HG02884 (cell line): ENCODE results near the gene KNOP1.
"Not testable (repeated sequence)": the region's sequence is repeated elsewhere in the genome, so short reads cannot be mapped to it uniquely, and the experiment has no call there.

Experiments used
- ATAC-seq: cut with Tn5 transposase; IDR thresholded peaks from one replicate; pipeline ENCODE4 v1.9.1; 2021; ENCODE audit warnings: mild to moderate bottlenecking, moderate library complexity; ENCODE audit not compliant: unreplicated experiment

Gene KNOP1

GRCh38 chr16:19687279-19687678, 30.7 kb downstream of the KNOP1 start:
- ATAC-seq = no peak

GRCh38 chr16:19685176-19685575, 32.9 kb downstream of the KNOP1 start:
- ATAC-seq = no peak

- ATAC-seq = no peak
These were observed 34.4 kb downstream of the KNOP1 start for GRCh38 chr16:19683453-19684236.

GRCh38 chr16:19681637-19682036, 36.4 kb downstream of the KNOP1 start:
- ATAC-seq = no peak

- no peak for ATAC-seq
These were observed 37.1 kb downstream of the KNOP1 start for GRCh38 chr16:19680881-19681340.

- not testable (repeated sequence) for ATAC-seq
These were observed 38.7 kb downstream of the KNOP1 start for GRCh38 chr16:19679281-19679680.

GRCh38 chr16:19678804-19679203, 39.2 kb downstream of the KNOP1 start:
- ATAC-seq = no peak

GRCh38 chr16:19677402-19677801, 40.6 kb downstream of the KNOP1 start:
- no peak for ATAC-seq

GRCh38 chr16:19674485-19674884, 43.5 kb downstream of the KNOP1 start:
- no peak for ATAC-seq

- no peak for ATAC-seq
These were observed 45.6 kb downstream of the KNOP1 start for GRCh38 chr16:19672378-19672777.

- no peak for ATAC-seq
These were observed 51.5 kb downstream of the KNOP1 start for GRCh38 chr16:19666477-19666876.

GRCh38 chr16:19665313-19665712, 52.7 kb downstream of the KNOP1 start:
- ATAC-seq = not testable (repeated sequence)

GRCh38 chr16:19664166-19664565, 53.9 kb downstream of the KNOP1 start:
- ATAC-seq = no peak

GRCh38 chr16:19662351-19662750, 55.7 kb downstream of the KNOP1 start:
- ATAC-seq = no peak

GRCh38 chr16:19660432-19660831, 57.6 kb downstream of the KNOP1 start:
- no peak for ATAC-seq

- ATAC-seq = no peak
These were observed 58.5 kb downstream of the KNOP1 start for GRCh38 chr16:19659554-19659953.

GRCh38 chr16:19657831-19658230, 60.2 kb downstream of the KNOP1 start:
- no peak for ATAC-seq

- ATAC-seq = no peak
These were observed 62.7 kb downstream of the KNOP1 start for GRCh38 chr16:19655242-19655777.

GRCh38 chr16:19654147-19654546, 63.9 kb downstream of the KNOP1 start:
- no peak for ATAC-seq
